GM08714 (cell line): ENCODE measurements around the gene IFNA4.
"Not testable (repeated sequence)": the region's sequence is repeated elsewhere in the genome, so short reads cannot be mapped to it uniquely, and the experiment has no call there.

Experiments
- H3K4me3 ChIP-seq: fragments of 200-500 bp; sonication (Bioruptor generic); 2 replicates; pipeline ENCODE4 v1.5.1; 2014; ENCODE audit warnings: mild to moderate bottlenecking, low read length, inconsistent platforms
- ZNF274 ChIP-seq: IDR thresholded peaks from 2 replicates; pipeline ENCODE4 v1.6.1; 2012; ENCODE audit warnings: mild to moderate bottlenecking, low read depth, low read length

Gene IFNA4

DNA sequence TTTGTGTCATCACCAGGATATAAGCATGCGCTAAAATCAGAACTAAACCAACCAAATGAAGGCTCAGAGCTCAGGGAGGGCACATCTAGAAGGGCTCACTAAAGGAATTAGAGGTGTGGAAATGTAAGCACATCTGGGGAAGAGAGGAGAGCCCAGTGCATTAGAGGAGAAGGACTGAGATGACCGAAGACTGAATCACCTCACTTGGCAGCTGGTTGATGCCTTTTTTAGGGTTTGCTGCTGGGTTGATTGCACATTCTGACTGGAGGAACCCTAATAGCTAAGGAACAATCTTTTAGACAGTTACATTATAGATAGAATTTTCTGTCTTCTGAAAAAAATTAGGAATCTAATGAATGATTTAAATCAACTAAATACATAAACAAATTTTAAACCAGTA is 12.7 kb downstream of the IFNA4 start:
- no peak for TF ChIP-seq ZNF274
- no peak overlapping the region for H3K4me3 ChIP-seq

- no peak for TF ChIP-seq ZNF274
- H3K4me3 ChIP-seq: no peak overlapping the region
Observed at GRCh38 chr9:21172156-21172555, 15.2 kb downstream of the IFNA4 start.

DNA sequence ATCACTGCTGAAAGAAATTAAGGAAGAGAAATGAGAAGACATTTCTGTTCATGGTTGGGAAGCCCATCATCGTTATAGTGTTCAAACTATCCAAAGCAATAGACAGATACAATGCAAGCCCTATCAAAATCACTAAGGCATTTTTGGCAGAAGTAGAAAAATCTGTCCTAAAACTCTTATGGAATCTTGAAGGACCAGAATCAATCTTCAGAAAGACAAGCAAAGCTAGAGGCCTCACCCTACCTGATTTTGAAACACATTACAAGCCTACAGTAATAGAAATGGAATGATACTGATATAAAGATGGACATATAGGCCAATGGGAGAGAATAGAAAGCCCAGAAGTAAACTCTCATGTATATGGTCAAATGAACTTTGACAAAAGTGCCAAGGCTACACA is 16.0 kb downstream of the IFNA4 start:
- H3K4me3 ChIP-seq: no peak overlapping the region
- no peak for TF ChIP-seq ZNF274

DNA sequence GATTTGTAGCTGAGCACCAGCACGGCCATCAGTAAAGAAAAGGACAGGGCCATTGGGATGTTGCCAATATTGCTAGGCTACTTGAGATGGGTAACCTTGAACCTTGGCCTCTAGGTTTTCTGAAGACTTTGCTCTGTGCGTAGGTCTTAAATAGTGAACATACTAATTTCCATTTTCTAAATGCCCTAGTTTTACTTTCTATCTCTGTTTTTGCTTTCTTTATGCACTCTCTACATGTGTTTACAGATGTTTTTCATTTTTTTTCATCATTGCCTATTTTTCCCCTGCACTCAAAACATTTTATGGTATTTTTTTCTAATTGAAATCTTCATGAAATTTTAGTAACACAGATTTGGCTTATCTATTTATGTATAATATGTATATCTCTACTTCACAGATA is 20.8 kb downstream of the IFNA4 start, which contains the start of gene IFNA21:
Gene IFNA21, minus strand, starts transcription at position 101 of the 400 bp plus-strand sequence. Its CDS starts 48 bp downstream, at position 53.
- H3K4me3 ChIP-seq: not testable (repeated sequence)

GRCh38 chr9:21165516-21165915 is 21.9 kb downstream of the IFNA4 start:
- TF ChIP-seq ZNF274: no peak
- H3K4me3 ChIP-seq: no peak overlapping the region

DNA sequence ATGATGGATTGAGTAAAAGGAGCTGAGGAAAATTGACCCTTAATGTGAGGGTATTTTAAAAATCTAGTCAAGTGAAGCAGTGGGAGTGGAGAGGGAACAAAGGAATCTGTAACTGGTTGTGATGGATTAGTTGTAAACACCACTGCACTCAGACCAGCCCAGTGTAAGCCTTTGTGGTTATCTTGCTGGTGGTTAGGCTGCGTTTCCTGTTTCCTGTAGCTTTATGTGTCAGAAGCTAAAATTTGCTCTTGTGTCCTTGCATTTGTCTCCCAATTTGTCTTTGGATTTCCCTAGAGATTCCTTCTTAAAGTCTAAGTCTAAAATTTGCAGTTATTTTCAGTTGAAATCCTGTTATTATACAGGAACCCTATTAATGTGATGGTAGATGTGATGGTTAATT is 27.2 kb downstream of the IFNA4 start:
- no peak overlapping the region for H3K4me3 ChIP-seq
- TF ChIP-seq ZNF274: no peak

- no peak overlapping the region for H3K4me3 ChIP-seq
- TF ChIP-seq ZNF274: no peak
Observed at GRCh38 chr9:21155501-21155900, 31.9 kb downstream of the IFNA4 start.

- no peak for TF ChIP-seq ZNF274
- H3K4me3 ChIP-seq: no peak overlapping the region
Observed at GRCh38 chr9:21154018-21154608, 33.3 kb downstream of the IFNA4 start.

GRCh38 chr9:21153336-21154017 is 33.9 kb downstream of the IFNA4 start:
- TF ChIP-seq ZNF274: no peak
- H3K4me3 ChIP-seq: no peak overlapping the region

- no peak overlapping the region; the same call in 1 of the 2 replicates for H3K4me3 ChIP-seq
- no peak for TF ChIP-seq ZNF274
Observed at GRCh38 chr9:21144603-21145002, 42.8 kb downstream of the IFNA4 start.

DNA sequence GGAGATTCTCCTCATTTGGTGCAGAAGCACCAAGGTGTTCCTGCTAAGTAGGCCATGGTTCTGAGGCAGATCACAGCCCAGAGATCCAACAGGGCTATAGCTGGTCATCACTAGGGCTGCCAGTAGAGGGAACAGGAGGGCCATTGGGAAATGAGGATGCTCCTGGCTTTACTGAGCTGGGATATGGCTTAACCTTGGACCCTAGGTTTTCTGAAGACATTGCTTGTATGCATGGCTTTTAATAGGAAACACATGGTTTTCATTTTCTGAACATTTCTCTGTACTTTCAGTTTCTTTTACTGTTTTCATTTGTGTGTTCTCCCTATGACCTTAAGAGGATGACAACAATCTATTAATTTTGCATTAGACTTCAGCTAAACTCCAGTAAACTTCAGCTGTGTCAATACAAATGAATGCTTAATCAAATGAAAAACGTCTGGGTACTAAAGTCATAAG is 45.9 kb downstream of the IFNA4 start, which contains the start of gene IFNW1:
Gene IFNW1, minus strand, starts transcription at position 406 of the 456 bp plus-strand sequence. Its CDS starts 262 bp downstream, at position 144.
- TF ChIP-seq ZNF274: no peak
- H3K4me3 ChIP-seq: no peak within 1 kb of the TSS

GRCh38 chr9:21137020-21137419 is 50.4 kb downstream of the IFNA4 start:
- TF ChIP-seq ZNF274: no peak
- no peak overlapping the region for H3K4me3 ChIP-seq
